A673 (cell line): ENCODE data around the gene USP9X.

Source experiments
- CTCF ChIP-seq: fragments of 300-800, 200-600 bp; sonication (generic); conservative IDR thresholded peaks from 2 replicates; pipeline ENCODE4 v1.5.1; 2017; ENCODE audit warnings: low read depth, mild to moderate bottlenecking, antibody characterized with exemption, low read length, moderate library complexity, mixed read lengths
- EZH2 ChIP-seq: fragments of 200-600 bp; sonication (generic); IDR thresholded peaks from 2 replicates; pipeline ENCODE4 v1.6.1; 2017; ENCODE audit warnings: borderline replicate concordance, low read depth, mild to moderate bottlenecking, mixed read lengths, antibody characterized with exemption, low read length; ENCODE audit not compliant: poor library complexity, severe bottlenecking

DNA sequence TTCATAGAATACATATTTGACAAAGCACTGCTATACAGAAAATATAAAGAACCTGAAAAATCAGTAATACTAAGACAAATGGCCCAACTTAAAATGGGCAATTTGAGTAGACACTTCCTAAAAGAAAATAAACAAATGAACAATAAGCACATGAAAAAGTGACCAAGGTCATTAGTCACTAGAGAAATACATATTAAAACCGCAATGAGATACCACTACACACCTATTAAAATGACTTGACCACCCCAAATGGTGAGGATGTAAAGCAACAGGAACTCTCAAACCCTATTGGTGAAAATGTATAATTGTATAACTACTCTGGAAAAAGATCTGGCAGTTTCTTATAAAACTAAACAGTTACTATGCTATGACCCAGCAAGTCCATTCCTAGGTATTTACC is 34.0 kb upstream of the USP9X start:
- TF ChIP-seq CTCF (no peak), EZH2 (no peak)
